Activated CD8-positive, alpha-beta memory T cell treated with anti-CD3 and anti-CD28 coated beads for 1 hour (primary cell): Measurements from ENCODE around the gene RNF135.
"Not testable (repeated sequence)": the region's sequence is repeated elsewhere in the genome, so short reads cannot be mapped to it uniquely, and the experiment has no call there.

Experiments
- DNase-seq, 2 donors: peaks; one replicate each; pipeline ENCODE4 v3.0.0-alpha.2; 2020; ENCODE audit warnings: low read depth in 1 of 2; ENCODE audit errors: extremely low read depth in 1 of 2

Gene RNF135

DNA sequence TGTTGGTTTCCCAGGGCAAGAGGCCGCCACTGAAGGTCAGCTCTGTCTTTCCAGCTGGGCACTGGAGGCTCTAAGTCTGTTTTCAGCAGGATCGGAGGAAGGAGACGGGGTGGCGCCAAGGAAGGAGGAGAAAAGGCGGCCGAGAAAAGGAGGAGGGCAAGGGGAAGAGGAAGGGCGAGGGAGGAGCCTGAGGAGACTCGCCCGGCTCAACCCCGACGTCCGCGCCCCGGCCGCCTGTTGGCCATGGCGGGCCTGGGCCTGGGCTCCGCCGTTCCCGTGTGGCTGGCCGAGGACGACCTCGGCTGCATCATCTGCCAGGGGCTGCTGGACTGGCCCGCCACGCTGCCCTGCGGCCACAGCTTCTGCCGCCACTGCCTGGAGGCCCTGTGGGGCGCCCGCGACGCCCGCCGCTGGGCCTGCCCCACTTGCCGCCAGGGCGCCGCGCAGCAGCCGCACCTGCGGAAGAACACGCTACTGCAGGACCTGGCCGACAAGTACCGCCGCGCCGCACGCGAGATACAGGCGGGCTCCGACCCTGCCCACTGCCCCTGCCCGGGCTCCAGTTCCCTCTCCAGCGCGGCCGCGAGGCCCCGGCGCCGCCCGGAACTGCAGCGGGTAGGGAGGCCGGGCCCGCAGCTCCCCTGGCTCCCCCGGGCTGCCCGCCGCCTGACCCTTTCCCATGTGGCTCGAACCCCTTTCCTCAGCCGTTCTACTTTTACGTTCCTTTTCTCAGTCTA is at the start of gene RNF135:
TSS of gene RNF135 (plus strand) at position 209 of the 737 bp plus-strand sequence. CDS start at position 244, 35 bp downstream.
- peak in 1 of 2 donors; percentile 37 for DNase-seq

GRCh38 chr17:30921544-30922196 is 49.2 kb upstream of the RNF135 start, which contains the start of gene ADAP2:
TSS of gene ADAP2 (plus strand) at chr17:30921945. CDS start at chr17:30922015, 70 bp downstream.
- DNase-seq = no peak

GRCh38 chr17:30922235-30923030 is 48.4 kb upstream of the RNF135 start:
- DNase-seq = no peak

GRCh38 chr17:30924341-30924740 is 46.5 kb upstream of the RNF135 start:
- DNase-seq = no peak

DNA sequence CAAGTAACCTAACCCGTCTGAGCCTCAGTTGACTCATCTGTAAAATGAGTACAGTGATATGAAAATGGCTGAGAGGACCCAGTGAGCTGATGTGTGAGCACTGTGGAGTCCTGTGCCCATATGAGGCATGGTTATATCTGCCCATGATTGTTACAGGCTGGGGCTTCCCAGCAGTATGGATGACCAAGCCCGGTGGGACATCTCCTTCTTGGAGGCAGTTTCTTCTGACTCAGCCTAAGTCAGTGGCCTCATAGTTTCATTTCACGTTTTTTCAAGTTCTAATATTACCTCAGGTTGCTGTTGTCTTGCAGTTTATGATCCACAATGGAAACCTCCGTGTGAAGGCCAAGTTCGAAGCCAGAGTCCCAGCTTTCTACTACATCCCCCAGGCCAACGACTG is 44.3 kb upstream of the RNF135 start:
- no peak for DNase-seq

DNA sequence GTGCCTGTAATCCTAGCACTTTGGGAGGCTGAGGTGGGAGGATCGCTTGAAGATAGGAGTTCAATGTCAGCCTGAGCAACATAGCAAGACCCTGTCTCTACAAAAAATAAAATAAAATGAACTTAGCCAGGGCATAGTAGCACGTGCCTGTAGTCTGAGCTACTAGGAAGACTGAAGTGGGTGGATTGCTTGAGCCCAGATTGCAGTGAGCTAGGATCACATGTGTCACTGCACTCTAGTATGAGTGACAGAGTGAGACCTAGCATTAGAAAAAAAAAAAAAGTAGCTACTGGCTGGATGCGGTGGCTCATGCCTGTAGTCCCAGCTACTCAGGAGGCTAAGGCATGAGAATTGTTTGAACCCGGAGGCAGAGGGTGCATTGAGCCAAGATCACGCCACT is 43.1 kb upstream of the RNF135 start:
- no peak for DNase-seq

DNA sequence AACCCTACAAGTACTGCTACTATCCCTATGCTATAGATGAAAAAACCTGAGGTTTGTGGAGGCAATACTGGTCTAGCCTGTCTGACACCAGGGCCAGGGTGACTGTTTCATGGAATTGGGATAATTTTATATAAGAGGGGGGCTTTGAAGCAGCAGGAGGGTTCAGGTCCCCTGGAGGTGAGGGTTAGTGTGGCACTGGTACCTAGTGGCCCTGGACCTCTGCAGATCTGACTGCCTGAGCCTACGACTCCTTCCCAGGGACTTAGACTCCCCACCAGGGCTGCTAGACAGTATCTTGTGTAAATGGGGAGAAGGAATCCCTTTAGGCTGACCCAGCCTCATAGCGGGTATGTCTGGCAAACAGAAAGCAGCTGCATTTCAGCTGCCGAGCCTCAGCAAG is 42.3 kb upstream of the RNF135 start:
- DNase-seq = no peak

DNA sequence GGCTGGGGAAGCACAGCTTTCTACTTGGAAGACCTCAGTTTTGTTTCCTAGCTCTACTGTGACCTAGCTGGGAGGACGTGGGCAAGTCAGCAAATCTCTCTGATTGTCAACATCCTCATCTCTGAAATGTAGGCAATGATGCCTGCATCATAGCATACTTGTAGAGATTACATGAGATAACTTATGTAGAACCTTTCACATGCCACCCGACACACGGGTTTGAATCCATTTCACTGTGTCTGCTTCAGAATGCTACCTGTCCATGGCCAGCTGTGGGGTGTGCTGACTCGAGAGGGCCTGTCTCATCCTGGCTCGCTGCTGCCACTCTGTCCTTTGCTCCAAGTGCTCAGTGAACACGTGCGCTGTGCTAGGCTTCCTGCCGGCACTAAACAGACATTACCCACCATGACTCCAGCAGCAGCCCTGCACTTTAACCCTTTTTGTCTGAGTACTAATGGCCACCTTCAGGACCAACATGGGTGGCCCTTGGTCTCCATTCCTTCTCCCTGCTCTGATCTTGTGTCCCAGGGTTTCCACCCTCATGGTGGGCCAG is 41.7 kb upstream of the RNF135 start:
- no peak for DNase-seq

DNA sequence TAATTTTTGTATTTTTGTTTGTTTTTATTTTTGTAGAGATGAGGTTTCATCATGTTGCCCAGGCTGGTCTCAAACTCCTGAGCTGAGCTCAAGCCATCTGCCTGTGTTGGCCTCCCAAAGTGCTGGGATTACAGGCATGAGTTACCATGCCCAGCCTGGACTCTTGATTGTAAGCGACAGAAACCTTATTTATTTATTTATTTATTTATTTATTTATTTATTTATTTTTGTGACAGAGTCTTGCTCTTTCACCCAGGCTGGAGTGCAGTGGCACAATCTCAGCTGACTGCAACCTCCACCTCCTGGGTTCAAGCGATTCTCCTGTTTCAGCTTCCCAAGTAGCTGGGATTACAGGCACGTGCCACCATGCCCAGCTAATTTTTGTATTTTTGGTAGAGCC is 41.0 kb upstream of the RNF135 start:
- not testable (repeated sequence) for DNase-seq

- DNase-seq = no peak
These were observed 40.3 kb upstream of the RNF135 start for GRCh38 chr17:30930495-30930894.

GRCh38 chr17:30931582-30931981 is 39.3 kb upstream of the RNF135 start:
- not testable (repeated sequence) for DNase-seq

- no peak for DNase-seq
These were observed 36.9 kb upstream of the RNF135 start for GRCh38 chr17:30933966-30934365.

GRCh38 chr17:30939051-30939689 is 31.7 kb upstream of the RNF135 start:
- DNase-seq = no peak

DNA sequence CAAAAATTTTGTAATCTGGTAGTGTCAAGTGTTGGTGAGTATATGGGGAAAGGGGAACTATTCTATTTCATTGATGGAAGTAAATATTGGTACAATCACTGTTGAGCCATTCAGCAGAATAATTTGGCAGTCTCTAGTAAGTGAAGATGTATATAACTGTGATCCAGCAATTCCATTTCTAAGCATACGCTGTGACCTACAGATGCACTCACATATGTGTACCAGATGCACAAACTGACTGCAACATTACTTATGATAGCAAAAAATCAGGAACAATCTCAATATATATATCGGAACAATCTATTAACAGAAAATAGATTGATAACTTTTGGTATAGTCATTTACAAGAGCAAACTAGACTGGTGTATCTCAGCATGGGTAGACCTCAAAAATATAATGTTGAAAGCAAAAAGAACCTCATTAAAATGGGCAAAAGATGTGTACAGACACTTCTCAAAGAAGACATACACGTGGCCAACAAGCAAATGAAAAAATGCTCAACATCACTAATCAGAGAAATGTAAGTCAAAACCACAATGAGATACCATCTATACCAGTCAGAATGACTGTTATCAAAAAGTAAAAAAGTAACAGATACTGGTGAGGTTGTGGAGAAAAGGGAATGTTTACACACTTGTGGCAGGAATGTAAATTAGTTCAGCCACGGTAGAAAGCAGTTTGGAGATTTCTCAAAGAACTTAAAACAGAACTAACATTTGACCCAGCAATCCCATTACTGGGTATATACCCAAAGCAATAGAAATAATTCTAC is 28.3 kb upstream of the RNF135 start:
- no peak for DNase-seq

- no peak for DNase-seq
These were observed 23.0 kb upstream of the RNF135 start for GRCh38 chr17:30947796-30948195.

DNA sequence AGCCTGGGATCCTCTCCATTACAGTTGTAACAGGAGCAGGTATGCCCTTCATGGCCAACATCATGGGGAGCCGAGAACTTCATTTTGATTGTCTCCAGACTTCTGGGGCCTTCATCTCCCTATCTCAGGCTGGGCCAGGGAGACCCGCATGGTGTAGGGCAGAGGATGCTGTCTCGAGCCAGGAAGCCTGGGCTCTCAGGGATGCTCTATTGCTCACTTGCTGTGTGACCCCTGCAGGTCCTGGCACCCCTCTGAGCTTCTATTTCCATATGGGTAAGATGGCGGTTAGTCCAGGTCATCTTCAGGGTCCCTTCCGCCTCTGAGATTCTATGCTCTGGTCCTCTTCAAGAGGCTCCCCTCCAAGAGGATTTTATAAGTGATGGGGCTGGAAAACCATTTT is 20.6 kb upstream of the RNF135 start:
- DNase-seq = no peak

DNA sequence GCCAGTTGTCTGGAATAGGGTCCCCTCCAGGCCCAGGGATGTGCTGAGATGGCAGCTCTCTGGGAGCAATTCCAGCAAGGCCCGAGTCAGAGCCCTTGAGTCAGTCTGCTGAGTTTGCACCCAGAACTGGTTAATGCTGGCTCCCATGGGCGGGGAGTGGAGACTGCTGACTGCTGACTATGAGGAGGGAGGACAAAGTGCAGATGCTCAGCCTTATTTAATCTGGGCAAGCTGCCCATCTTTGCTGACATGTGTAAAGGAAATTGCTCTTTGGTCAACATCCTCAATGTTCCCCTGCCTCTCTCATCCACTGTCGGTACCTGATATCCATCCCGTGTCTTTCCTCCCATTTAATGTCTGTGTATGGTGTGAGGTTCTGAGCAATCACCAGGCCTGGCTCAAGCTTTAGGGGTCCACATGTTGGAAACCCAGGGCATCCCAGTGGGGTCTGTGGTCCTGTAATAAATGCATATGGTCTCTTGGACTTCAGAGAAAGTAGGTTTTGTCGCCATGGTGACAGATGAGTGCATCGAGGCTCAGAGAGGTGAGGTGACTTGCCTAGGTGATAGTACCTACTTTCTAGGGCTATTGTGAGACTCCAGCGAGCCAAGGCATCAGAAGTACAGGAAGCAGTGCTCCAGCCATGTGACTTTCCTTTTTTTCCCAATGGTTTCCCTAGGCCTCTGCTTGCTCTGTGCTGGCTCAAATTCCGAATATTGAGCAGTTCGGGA is 20.0 kb upstream of the RNF135 start:
- no peak for DNase-seq

GRCh38 chr17:30952638-30953393 is 18.0 kb upstream of the RNF135 start:
- no peak for DNase-seq
